H1 (cell line): ENCODE data around the gene TRIM24. TPM values are rescaled to one million over a fixed set of nuclear protein-coding genes. Genes with fewer than 3 reads are reported as not detected.

Source experiments
- CTCF ChIA-PET: fragments of 300-600 bp; sonication (Branson Sonifier 250); formaldehyde crosslinking; loops from one replicate; lab custom pipeline; 2021; ENCODE audit not compliant: partially characterized antibody; lab: Charles Lee
- POLR2A ChIA-PET: fragments of 300-600 bp; sonication (Branson Sonifier 250); formaldehyde crosslinking; loops from one replicate; lab custom pipeline; 2021; ENCODE audit warnings: inconsistent platforms; ENCODE audit not compliant: partially characterized antibody; lab: Charles Lee
- DNase-seq, 2 experiments: peaks; one replicate each; pipeline versions ENCODE4 v3.0.0 to v3.0.0-alpha.2; 2010 to 2022; ENCODE audit warnings: low spot score in 2 of 2, low read depth in 1 of 2, mixed read lengths in 1 of 2
- FAIRE-seq: peaks from 2 replicates; lab custom pipeline; 2011; peaks lifted over from hg19 to GRCh38; lab: Jason Lieb, UNC
- H2AFZ ChIP-seq: 2 replicates; pipeline ENCODE4 v1.8.1; 2012; ENCODE audit warnings: low read length, inconsistent platforms
- H2AK5ac ChIP-seq: 2 replicates; pipeline ENCODE4 v1.6.1; 2013; ENCODE audit warnings: low read depth, low read length
- H2BK120ac ChIP-seq: replicated peaks from 2 replicates; pipeline ENCODE3; 2013; ENCODE audit warnings: low read depth, low read length, inconsistent platforms
- H2BK12ac ChIP-seq: 2 replicates; pipeline ENCODE4 v1.6.1; 2013; ENCODE audit warnings: low read depth, low read length
- H2BK15ac ChIP-seq: 2 replicates; pipeline ENCODE4 v1.6.1; 2013; ENCODE audit warnings: low read length
- H2BK20ac ChIP-seq: 2 replicates; pipeline ENCODE4 v1.6.1; 2013; ENCODE audit warnings: low read length
- H2BK5ac ChIP-seq: 2 replicates; pipeline ENCODE4 v1.6.1; 2013; ENCODE audit warnings: low read depth, low read length
- H3K14ac ChIP-seq: 2 replicates; pipeline ENCODE4 v1.6.1; 2013; ENCODE audit warnings: inconsistent platforms; ENCODE audit not compliant: insufficient read length
- H3K18ac ChIP-seq: 2 replicates; pipeline ENCODE4 v1.6.1; 2013; ENCODE audit warnings: low read length; ENCODE audit errors: extremely low read depth
- H3K23ac ChIP-seq: 2 replicates; pipeline ENCODE4 v1.6.1; 2013; ENCODE audit warnings: inconsistent platforms; ENCODE audit not compliant: insufficient read length
- H3K23me2 ChIP-seq: 2 replicates; pipeline ENCODE4 v1.6.1; 2013; ENCODE audit warnings: low read depth, low read length
- H3K27ac ChIP-seq: 2 replicates; pipeline ENCODE4 v1.6.1; 2011; ENCODE audit warnings: low read depth, low read length, inconsistent platforms
- H3K27me3 ChIP-seq, 4 experiments: replicated peaks in 1 of 4; 1 replicate in 1 of 4; 2 replicates in 3 of 4; pipeline versions ENCODE4 v1.6.1 to v1.8.1; 2011 to 2013; ENCODE audit warnings: low read length in 3 of 4, mild to moderate bottlenecking in 3 of 4, inconsistent platforms in 2 of 4, mixed read lengths in 2 of 4, moderate library complexity in 1 of 4; ENCODE audit not compliant: control insufficient read depth in 3 of 4, insufficient read depth in 3 of 4; ENCODE audit errors: extremely low read depth in 1 of 4
- H3K36me3 ChIP-seq, 4 experiments: 2 replicates each; pipeline versions ENCODE4 v1.6.1 to v1.8.1; 2011 to 2013; ENCODE audit warnings: mild to moderate bottlenecking in 4 of 4, low read length in 3 of 4, moderate library complexity in 2 of 4, control low read depth in 1 of 4, inconsistent platforms in 1 of 4; ENCODE audit not compliant: insufficient read depth in 4 of 4, control insufficient read depth in 2 of 4
- H3K4ac ChIP-seq: replicated peaks from 2 replicates; pipeline ENCODE3; 2013; ENCODE audit warnings: low read length, low read depth, mixed read lengths, inconsistent platforms; ENCODE audit not compliant: insufficient read length
- H3K4me1 ChIP-seq, 4 experiments: replicated peaks in 1 of 4; 1 replicate in 1 of 4; 2 replicates in 3 of 4; pipeline versions ENCODE4 v1.6.1 to v1.8.1; 2011 to 2013; ENCODE audit warnings: low read length in 3 of 4, inconsistent platforms in 2 of 4, mixed read lengths in 1 of 4; ENCODE audit not compliant: insufficient read depth in 4 of 4, control insufficient read depth in 3 of 4
- H3K4me2 ChIP-seq, 2 experiments: 2 replicates each; pipeline versions ENCODE4 v1.6.1 to v1.8.1; 2011 to 2013; ENCODE audit warnings: low read depth in 2 of 2, low read length in 2 of 2, control low read depth in 1 of 2, inconsistent platforms in 1 of 2, mild to moderate bottlenecking in 1 of 2; ENCODE audit not compliant: insufficient read depth in 1 of 2
- H3K4me3 ChIP-seq, 4 experiments: fragments of 200-600, 300-600 bp in 1 of 4; sonication (generic), shearing (Covaris generic), sonication (Bioruptor Twin) in 1 of 4; 2 replicates each; pipeline versions ENCODE4 v1.5.1 to v1.8.1; 2011 to 2016; ENCODE audit warnings: low read length in 4 of 4, low read depth in 3 of 4, control low read depth in 2 of 4, inconsistent platforms in 2 of 4, mild to moderate bottlenecking in 2 of 4, mixed read lengths in 1 of 4, moderate library complexity in 1 of 4; ENCODE audit not compliant: insufficient read depth in 2 of 4; ENCODE audit errors: extremely low read depth in 1 of 4
- H3K56ac ChIP-seq: replicated peaks from 2 replicates; pipeline ENCODE3; 2013; ENCODE audit warnings: low read depth, mild to moderate bottlenecking, mixed read lengths, low read length, inconsistent platforms; ENCODE audit not compliant: insufficient read length
- H3K79me1 ChIP-seq: 2 replicates; pipeline ENCODE4 v1.6.1; 2013; ENCODE audit warnings: low read depth, low read length, control low read depth
- H3K79me2 ChIP-seq, 2 experiments: 2 replicates each; pipeline versions ENCODE4 v1.6.1 to v1.8.1; 2012 to 2013; ENCODE audit warnings: low read length in 2 of 2, mild to moderate bottlenecking in 2 of 2, inconsistent platforms in 1 of 2; ENCODE audit not compliant: insufficient read depth in 2 of 2, control insufficient read depth in 1 of 2
- H3K9ac ChIP-seq, 4 experiments: replicated peaks in 1 of 4; 1 replicate in 1 of 4; 2 replicates in 3 of 4; pipeline versions ENCODE4 v1.6.1 to v1.8.1; 2011 to 2013; ENCODE audit warnings: low read depth in 3 of 4, low read length in 3 of 4, control low read depth in 2 of 4, mild to moderate bottlenecking in 2 of 4, moderate library complexity in 2 of 4, inconsistent platforms in 1 of 4; ENCODE audit errors: extremely low read depth in 1 of 4
- H3K9me3 ChIP-seq, 2 experiments: 2 replicates each; pipeline versions ENCODE4 v1.6.1 to v1.8.1; 2012 to 2013; ENCODE audit warnings: mild to moderate bottlenecking in 2 of 2, moderate library complexity in 2 of 2, control low read depth in 1 of 2, inconsistent platforms in 1 of 2, low read depth in 1 of 2, low read length in 1 of 2, mixed read lengths in 1 of 2; ENCODE audit not compliant: insufficient read depth in 2 of 2
- H4K20me1 ChIP-seq, 2 experiments: replicated peaks in 1 of 2; 2 replicates each; pipeline versions ENCODE3 to v1.8.1; 2011 to 2013; ENCODE audit warnings: inconsistent platforms in 2 of 2, low read length in 2 of 2, mild to moderate bottlenecking in 1 of 2; ENCODE audit not compliant: insufficient read depth in 2 of 2, control insufficient read depth in 1 of 2
- H4K5ac ChIP-seq: 2 replicates; pipeline ENCODE4 v1.6.1; 2013; ENCODE audit warnings: low read length, low read depth, mixed read lengths, inconsistent platforms; ENCODE audit not compliant: insufficient read length
- H4K8ac ChIP-seq: 2 replicates; pipeline ENCODE4 v1.8.0; 2013; ENCODE audit warnings: mild to moderate bottlenecking, moderate library complexity, low read length, inconsistent platforms; ENCODE audit not compliant: insufficient read depth; ENCODE audit errors: extremely low read depth
- H4K91ac ChIP-seq: replicated peaks from 2 replicates; pipeline ENCODE3; 2013; ENCODE audit warnings: low read length, mixed read lengths, inconsistent platforms; ENCODE audit not compliant: insufficient read length
- BACH1 ChIP-seq: IDR thresholded peaks from 2 replicates; pipeline ENCODE4 v1.6.1; 2012; ENCODE audit warnings: low read length, improper control_type of control experiment
- GABPA ChIP-seq: IDR thresholded peaks from 2 replicates; pipeline ENCODE4 v1.6.1; 2011; ENCODE audit warnings: mild to moderate bottlenecking, low read length, moderate library complexity, borderline replicate concordance; ENCODE audit not compliant: insufficient read depth
- POLR2AphosphoS5 ChIP-seq: IDR thresholded peaks from 2 replicates; pipeline ENCODE4 v1.6.1; 2011; ENCODE audit warnings: low read depth, low read length
- WGBS, 2 experiments: shearing (Covaris generic) in 1 of 2; methylation state at CpG; one replicate each; pipeline versions ENCODE4 v1.1.6 to v1.1.7; 2013 to 2015; ENCODE audit warnings: low lambda C conversion rate in 2 of 2, mixed read lengths in 2 of 2, inconsistent platforms in 1 of 2, low coverage in 1 of 2, missing lambda C conversion rate in 1 of 2; ENCODE audit not compliant: insufficient replicate concordance in 2 of 2, insufficient coverage in 1 of 2, insufficient read length in 1 of 2; ENCODE audit errors: extremely low coverage in 1 of 2, missing lambda C conversion rate in 1 of 2; 5-methylcytosine and 5-hydroxymethylcytosine counted together
- polyA plus RNA-seq, 7 experiments: library from polyadenylated mRNA; depleted of rRNA in 3 of 7; stranded (reverse) in 5 of 7; unstranded in 2 of 7; fragments of >200 nt in 5 of 7; fragments of 200-250 nt in 2 of 7; gene quantifications; 1 replicate in 5 of 7; 2 replicates in 1 of 7; 4 replicates in 1 of 7; pipeline versions ENCODE4 v1.2.1 to v1.2.3, GENCODE V29; 2011 to 2013; ENCODE audit warnings: missing spikeins in 2 of 7, mixed read lengths in 2 of 7
- total RNA-seq: library from RNA; stranded (reverse); fragmentation: NEBNext Ultra II Directional; extraction: Animal tissue kit (Norgen Biotek cat#: 25700); gene quantifications from 2 replicates; pipeline ENCODE4 v1.2.1, GENCODE V29; 2021

Gene TRIM24
- total and polyA plus RNA-seq, 2 of the 8 experiments (the other 6 are each of a cell fraction or from before 2014, with no cell fraction given): 67.6 to 149 TPM

DNA sequence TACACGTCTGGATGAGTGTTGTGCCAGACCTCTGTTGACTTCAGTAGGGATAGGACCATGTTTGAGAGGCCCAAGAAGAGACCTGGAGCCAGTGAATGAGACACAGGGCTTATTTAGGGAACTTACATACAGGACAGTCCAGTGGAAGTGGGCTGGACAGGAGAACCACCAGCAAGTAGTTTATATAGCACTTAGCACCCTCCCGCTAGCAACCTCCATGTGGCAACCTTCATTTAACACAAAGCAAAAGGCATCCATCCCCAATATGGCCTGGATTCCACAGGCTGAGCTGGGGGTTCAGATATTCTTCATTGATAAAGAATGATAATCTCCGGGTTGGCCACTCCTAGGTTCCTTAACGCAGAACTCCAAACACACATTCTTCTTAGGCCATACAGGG lies 93.7 kb downstream of the TRIM24 start:
- Histone ChIP-seq H3K79me2 (peaks cover 4 to 48% of the 10 kb centered on the region in 2 experiments; a peak in 3 of 4 replicates), H3K36me3 (peaks cover 48 to 100% (median 95%) of the 10 kb centered on the region in 4 experiments), H3K23ac (no peak overlapping the region), H3K4ac (no peak overlapping the region), H3K56ac (no peak overlapping the region), H3K9ac (no peak overlapping the region), H2BK120ac (no peak overlapping the region), H2AFZ (no peak overlapping the region), H4K20me1 (no peaks in the 10 kb centered on the region), H3K4me2 (no peak overlapping the region), H3K79me1 (no peaks in the 10 kb centered on the region; the same call in 1 of the 2 replicates), H3K23me2 (peaks cover 3% of the 10 kb centered on the region; the same call in 1 of the 2 replicates), H4K8ac (no peak overlapping the region), H3K9me3 (peaks cover 27 to 36% of the 10 kb centered on the region in 2 experiments), H2BK12ac (no peak overlapping the region), H3K27ac (no peak overlapping the region), H3K4me1 (no peaks in the 10 kb centered on the region), H2AK5ac (no peak overlapping the region), H3K14ac (no peak overlapping the region), H2BK20ac (no peak overlapping the region), H4K5ac (no peak overlapping the region), H3K4me3 (no peak overlapping the region), H3K18ac (no peak overlapping the region), H2BK15ac (no peak overlapping the region), H2BK5ac (no peak overlapping the region), H3K27me3 (no peaks in the 10 kb centered on the region), H4K91ac (no peak overlapping the region)
- DNase-seq (no peak), FAIRE-seq (no peak)
- ChIA-PET CTCF (no interaction called here), POLR2A (interaction anchor here (1.1 kb wide), 1 partner anchor 94 kb away, joined by 3 read pairs; the partner anchor contains the start of gene TRIM24)
- whole genome bisulfite sequencing, 2 experiments: 96% methylated on average over 4 of the region's 4 CpGs; no CpG with 5 or more reads in 1 of the 2 experiments
- 0 out of 2 replicates have a peak, but pooled peaks have one; percentile 34 for TF ChIP-seq POLR2AphosphoS5
- TF ChIP-seq BACH1: no peak
- TF ChIP-seq GABPA: no peak
